ENCODE data around the gene DDX42. TPM values are rescaled to one million over a fixed set of nuclear protein-coding genes. Genes with fewer than 3 reads are reported as not detected.

DDX42 gene
- total RNA-seq, 1 donor from 2014 or later, result 125 TPM

GRCh38 chr17:63764716-63765115 lies 9.3 kb upstream of the DDX42 start:
- peaks cover 56% of the 10 kb centered on the region for H3K79me2 ChIP-seq (ENCODE audit: insufficient read depth, low read length)

GRCh38 chr17:63766754-63767153 lies 7.2 kb upstream of the DDX42 start:
- H3K4me1 ChIP-seq (ENCODE audit: insufficient read depth, low read length), result no peaks in the 10 kb centered on the region
- no peak overlapping the region for H3K27ac ChIP-seq (ENCODE audit: low read depth, low read length)
- FAIRE-seq, result no peak
- H3K9ac ChIP-seq (ENCODE audit: low read length), result no peak overlapping the region
- DNase-seq (ENCODE audit: low read depth), result no peak
- peaks cover 76% of the 10 kb centered on the region for H3K79me2 ChIP-seq (ENCODE audit: insufficient read depth, low read length)
- no peak overlapping the region for H3K4me3 ChIP-seq (ENCODE audit: insufficient read depth, low read depth, low read length)
- H3K4me3 Mint-ChIP-seq (ENCODE audit: unreplicated experiment), result no peak overlapping the region
- peaks cover 71% of the 10 kb centered on the region for H4K20me1 ChIP-seq (ENCODE audit: insufficient read depth, low read length)
- no peak overlapping the region for H3K4me2 ChIP-seq (ENCODE audit: low read length)
- no peak overlapping the region for H3K27ac Mint-ChIP-seq (ENCODE audit: unreplicated experiment)
- H3K9me3 Mint-ChIP-seq (ENCODE audit: unreplicated experiment), result no peaks in the 10 kb centered on the region
- H3K36me3 ChIP-seq (ENCODE audit: insufficient read depth, low read length), result peaks cover 25% of the 10 kb centered on the region
- H3K27me3 Mint-ChIP-seq (ENCODE audit: low read depth, unreplicated experiment), result no peaks in the 10 kb centered on the region
- H3K9me3 ChIP-seq (ENCODE audit: insufficient read depth, low read depth, low read length), result no peaks in the 10 kb centered on the region
- peaks cover 9% of the 10 kb centered on the region for H3K36me3 Mint-ChIP-seq (ENCODE audit: low read depth, unreplicated experiment)
- no peak overlapping the region for H2AFZ ChIP-seq (ENCODE audit: low read depth, low read length)
- peaks cover 8% of the 10 kb centered on the region for H3K4me1 Mint-ChIP-seq (ENCODE audit: low read depth, unreplicated experiment)
- TF ChIP-seq CTCF (IDR thresholded peaks at IDR 0.05; ENCODE audit: insufficient read depth, low read depth, low read length) (no peak), EZH2 (IDR thresholded peaks at IDR 0.05; ENCODE audit: insufficient read depth, low read length) (no peak)
- no peaks in the 10 kb centered on the region for H3K27me3 ChIP-seq (ENCODE audit: insufficient read depth, low read length)

More at GRCh38 chr17:63764716-63765115, 9.3 kb upstream of the DDX42 start:
- no peaks in the 10 kb centered on the region for H3K27me3 ChIP-seq (ENCODE audit: insufficient read depth, low read length)
- no peaks in the 10 kb centered on the region for H3K9me3 ChIP-seq (ENCODE audit: insufficient read depth, low read depth, low read length)
- no peak overlapping the region for H3K27ac ChIP-seq (ENCODE audit: low read depth, low read length)
- no peak overlapping the region for H3K9ac ChIP-seq (ENCODE audit: low read length)
- H2AFZ ChIP-seq (ENCODE audit: low read depth, low read length), result no peak overlapping the region
- Mint-ChIP-seq H3K4me3 (ENCODE audit: unreplicated experiment) (no peak overlapping the region), H3K27me3 (ENCODE audit: low read depth, unreplicated experiment) (no peaks in the 10 kb centered on the region), H3K27ac (ENCODE audit: unreplicated experiment) (no peak overlapping the region), H3K9me3 (ENCODE audit: unreplicated experiment) (no peaks in the 10 kb centered on the region), H3K36me3 (ENCODE audit: low read depth, unreplicated experiment) (peaks cover 16% of the 10 kb centered on the region), H3K4me1 (ENCODE audit: low read depth, unreplicated experiment) (peaks cover 4% of the 10 kb centered on the region)
- TF ChIP-seq EZH2 (IDR thresholded peaks at IDR 0.05; ENCODE audit: insufficient read depth, low read length) (no peak), CTCF (IDR thresholded peaks at IDR 0.05; ENCODE audit: insufficient read depth, low read depth, low read length) (no peak)
- H4K20me1 ChIP-seq (ENCODE audit: insufficient read depth, low read length), result peaks cover 56% of the 10 kb centered on the region
- no peak overlapping the region for H3K4me3 ChIP-seq (ENCODE audit: insufficient read depth, low read depth, low read length)
- H3K4me1 ChIP-seq (ENCODE audit: insufficient read depth, low read length), result no peaks in the 10 kb centered on the region
- peaks cover 38% of the 10 kb centered on the region for H3K36me3 ChIP-seq (ENCODE audit: insufficient read depth, low read length)
- DNase-seq (ENCODE audit: low read depth) (no peak), FAIRE-seq (no peak)
- H3K4me2 ChIP-seq (ENCODE audit: low read length), result no peak overlapping the region

GRCh38 chr17:63768433-63768832 lies 5.5 kb upstream of the DDX42 start:
- FAIRE-seq (no peak), DNase-seq (ENCODE audit: low read depth) (no peak)
- no peak overlapping the region for H3K27ac ChIP-seq (ENCODE audit: low read depth, low read length)
- no peak for TF ChIP-seq EZH2 (IDR thresholded peaks at IDR 0.05; ENCODE audit: insufficient read depth, low read length)
- no peak for TF ChIP-seq CTCF (IDR thresholded peaks at IDR 0.05; ENCODE audit: insufficient read depth, low read depth, low read length)
- Mint-ChIP-seq H3K27me3 (ENCODE audit: low read depth, unreplicated experiment) (no peaks in the 10 kb centered on the region), H3K4me1 (ENCODE audit: low read depth, unreplicated experiment) (peaks cover 7% of the 10 kb centered on the region), H3K9me3 (ENCODE audit: unreplicated experiment) (no peaks in the 10 kb centered on the region), H3K27ac (ENCODE audit: unreplicated experiment) (no peak overlapping the region), H3K4me3 (ENCODE audit: unreplicated experiment) (no peak overlapping the region), H3K36me3 (ENCODE audit: low read depth, unreplicated experiment) (peaks cover 6% of the 10 kb centered on the region)
- H3K9me3 ChIP-seq (ENCODE audit: insufficient read depth, low read depth, low read length), result no peaks in the 10 kb centered on the region
- H3K4me1 ChIP-seq (ENCODE audit: insufficient read depth, low read length), result no peaks in the 10 kb centered on the region
- no peaks in the 10 kb centered on the region for H3K27me3 ChIP-seq (ENCODE audit: insufficient read depth, low read length)
- H3K4me2 ChIP-seq (ENCODE audit: low read length), result no peak overlapping the region
- H3K79me2 ChIP-seq (ENCODE audit: insufficient read depth, low read length), result peaks cover 92% of the 10 kb centered on the region
- no peak overlapping the region for H3K9ac ChIP-seq (ENCODE audit: low read length)
- no peak overlapping the region for H2AFZ ChIP-seq (ENCODE audit: low read depth, low read length)
- H3K36me3 ChIP-seq (ENCODE audit: insufficient read depth, low read length), result peaks cover 18% of the 10 kb centered on the region
- no peak overlapping the region for H3K4me3 ChIP-seq (ENCODE audit: insufficient read depth, low read depth, low read length)
- peaks cover 76% of the 10 kb centered on the region for H4K20me1 ChIP-seq (ENCODE audit: insufficient read depth, low read length)
